ENCODE measurements around the gene MAP2K5.

Gene MAP2K5

GRCh38 chr15:67521783-67522568 lies 20.5 kb upstream of the MAP2K5 start:
- DNase-seq = no peak

- DNase-seq = no peak
Observed at GRCh38 chr15:67523330-67523729, 19.2 kb upstream of the MAP2K5 start.

- no peak for DNase-seq
Observed at GRCh38 chr15:67524235-67524634, 18.3 kb upstream of the MAP2K5 start.

GRCh38 chr15:67528513-67528912 lies 14.0 kb upstream of the MAP2K5 start:
- no peak for DNase-seq

GRCh38 chr15:67531379-67531914 lies 11.1 kb upstream of the MAP2K5 start:
- DNase-seq = no peak

GRCh38 chr15:67533873-67534272 lies 8.6 kb upstream of the MAP2K5 start:
- no peak for DNase-seq

DNA sequence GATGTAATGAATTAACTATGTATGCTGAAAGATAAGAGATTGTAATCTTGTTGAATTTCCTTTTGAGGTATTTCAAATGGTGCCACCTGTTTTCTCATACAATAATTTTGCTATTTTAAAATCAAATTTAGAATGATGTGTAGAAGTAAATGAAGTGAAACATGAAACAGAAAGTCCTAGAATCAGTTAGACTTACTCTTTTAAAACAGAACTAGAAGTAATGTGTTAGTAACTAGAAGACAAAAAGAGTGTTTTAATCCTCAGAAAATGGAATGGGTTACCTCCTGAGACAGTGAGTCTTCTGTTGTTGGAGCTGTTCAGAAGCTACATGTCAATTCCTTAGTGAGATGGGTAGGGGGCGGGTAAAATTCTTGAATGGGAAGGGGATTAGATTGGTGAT lies 8.1 kb upstream of the MAP2K5 start:
- DNase-seq = no peak

GRCh38 chr15:67537771-67538170 lies 4.7 kb upstream of the MAP2K5 start:
- no peak for DNase-seq

GRCh38 chr15:67543348-67543718 lies 830 bp downstream of the MAP2K5 start:
- no peak for DNase-seq

DNA sequence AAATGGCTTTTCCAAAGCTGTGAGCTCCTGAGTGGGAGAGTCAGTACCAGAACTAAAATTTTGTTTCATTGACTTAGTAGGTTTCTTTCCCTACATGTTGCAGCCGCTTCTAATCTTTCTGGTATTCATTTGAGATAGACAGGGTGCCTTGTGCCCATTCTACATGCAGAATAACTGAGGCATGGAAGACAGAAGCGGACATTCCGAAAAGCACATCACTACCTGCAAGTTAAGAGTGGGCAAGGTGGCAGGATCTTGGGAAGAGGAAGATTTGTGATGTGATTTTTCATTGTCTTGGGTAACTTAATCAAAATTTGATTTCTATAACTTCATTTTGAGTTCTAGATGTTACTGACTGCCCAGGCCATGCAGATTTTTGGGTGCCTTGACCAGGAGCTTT lies 2.0 kb downstream of the MAP2K5 start:
- no peak for DNase-seq

DNA sequence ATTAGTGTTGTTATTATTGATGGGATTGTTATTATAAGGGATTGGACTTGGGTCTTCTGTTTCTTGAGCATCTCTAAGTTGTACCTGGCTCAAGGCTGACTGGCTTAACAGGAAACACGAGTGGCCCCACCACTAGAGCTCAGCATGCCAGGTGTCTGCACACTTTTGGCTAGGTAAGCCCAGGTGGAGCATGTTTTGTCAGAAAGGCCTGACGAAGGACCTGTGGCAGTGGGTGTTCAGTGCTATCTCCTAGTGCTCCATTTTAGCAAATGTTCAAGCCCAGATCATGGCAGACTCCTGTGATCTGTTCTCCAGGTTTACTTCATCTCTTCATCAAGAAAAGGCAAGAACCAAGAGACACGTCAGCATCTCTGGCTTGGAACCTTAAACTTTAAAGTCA lies 3.4 kb downstream of the MAP2K5 start:
- DNase-seq = no peak

DNA sequence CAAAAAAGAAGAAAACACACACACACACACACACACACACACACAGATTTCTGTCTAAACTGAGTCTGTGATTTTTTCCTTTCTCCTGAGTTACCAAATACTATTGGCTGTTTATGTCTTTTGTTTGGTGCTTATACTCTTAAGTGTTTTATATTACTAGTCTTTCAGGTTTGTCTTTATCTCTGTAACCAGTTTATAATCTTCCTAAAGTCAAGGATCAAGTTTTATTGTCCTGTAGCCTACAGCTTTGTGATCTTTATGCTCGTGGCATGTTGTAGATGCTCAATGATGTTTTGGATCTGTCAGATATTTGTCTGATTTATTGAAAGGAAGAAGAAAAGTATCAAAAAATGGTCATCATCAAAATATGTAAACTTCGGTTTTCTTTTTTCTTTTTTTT lies 4.6 kb downstream of the MAP2K5 start:
- DNase-seq = no peak

DNA sequence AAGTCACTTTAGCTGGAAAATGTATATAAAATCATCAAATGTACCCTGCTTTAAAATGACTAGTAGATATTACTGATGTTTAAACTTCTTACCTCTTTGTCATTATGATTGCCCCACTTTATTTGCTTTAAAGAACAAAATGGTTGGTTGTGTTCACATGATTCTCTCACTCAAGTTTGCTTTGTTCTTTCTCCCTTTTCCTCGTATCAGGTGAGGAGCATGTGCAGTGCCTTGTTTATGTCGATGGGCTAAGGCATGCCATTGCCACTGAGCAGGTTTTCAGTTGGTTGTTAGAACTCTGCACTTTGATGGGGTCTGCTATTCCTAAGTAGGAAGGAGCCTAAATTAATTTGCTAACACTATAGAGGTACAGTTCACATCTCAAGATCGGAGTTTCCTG lies 5.3 kb downstream of the MAP2K5 start:
- no peak for DNase-seq

DNA sequence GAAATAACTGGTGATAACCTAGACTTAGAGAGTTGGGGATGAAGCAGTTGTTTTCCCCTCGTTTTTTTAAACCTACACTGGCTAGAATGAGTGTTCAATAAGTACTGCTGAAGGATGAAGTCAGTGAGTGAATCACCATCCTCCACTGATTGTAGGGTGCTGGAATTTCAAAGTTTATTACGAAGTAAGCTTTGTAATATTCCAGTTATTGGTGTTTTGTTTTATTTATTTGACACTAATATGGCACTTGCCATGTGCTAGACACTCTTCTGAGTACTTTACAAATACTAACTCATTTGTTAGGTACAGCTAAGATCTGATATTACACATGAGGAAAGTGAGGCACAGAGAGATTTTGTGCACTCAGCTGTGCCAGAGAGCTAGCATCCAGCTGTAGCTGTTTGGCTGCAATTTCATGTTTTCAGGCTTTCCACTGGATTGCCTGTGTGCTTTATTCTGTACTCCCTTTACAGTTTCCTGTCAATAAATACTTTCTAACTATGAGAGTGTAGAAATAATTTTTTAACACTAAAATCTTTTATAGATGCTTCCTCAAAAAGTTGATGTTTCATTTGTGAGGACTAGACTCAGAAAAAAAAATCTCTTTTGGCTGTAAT lies 5.8 kb downstream of the MAP2K5 start:
- DNase-seq = no peak

DNA sequence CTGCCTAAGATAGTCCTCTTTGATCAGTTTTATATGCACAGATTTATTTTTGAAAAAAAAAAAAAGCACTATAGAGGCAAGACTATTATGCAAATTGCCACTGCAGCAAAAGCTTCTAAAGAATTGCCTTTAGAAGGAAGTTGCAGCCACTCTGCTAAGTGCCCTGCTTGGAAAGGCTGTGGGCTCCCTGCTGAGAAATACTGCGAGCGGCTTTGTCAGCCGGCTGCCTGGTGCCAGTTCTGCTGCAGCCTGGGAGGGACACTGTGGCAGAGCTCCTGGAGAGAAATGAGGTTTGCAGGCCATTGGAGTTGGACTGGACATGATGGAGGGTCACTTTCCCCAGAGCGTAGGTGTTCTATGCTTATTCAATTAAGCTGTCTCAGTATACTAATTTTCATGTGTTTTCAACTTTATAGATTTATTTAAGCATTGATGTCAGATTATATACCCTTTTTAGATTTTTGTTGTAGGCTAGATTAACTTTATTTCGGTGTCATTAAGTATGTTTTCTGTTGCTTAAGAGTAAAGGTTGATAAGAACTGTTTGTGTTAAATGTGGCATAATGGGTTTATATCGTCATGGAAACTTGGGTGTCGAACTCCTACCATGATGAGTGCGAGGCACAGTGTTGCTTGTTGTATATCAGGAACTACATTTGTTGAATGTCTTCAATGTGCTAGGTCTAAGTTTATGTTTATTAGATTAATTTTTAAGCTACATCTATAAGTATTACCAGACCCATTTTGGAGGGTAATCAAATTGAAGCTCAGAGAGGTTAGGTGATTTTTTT lies 6.6 kb downstream of the MAP2K5 start:
- peak; percentile 65 for DNase-seq

GRCh38 chr15:67549736-67550135 lies 7.2 kb downstream of the MAP2K5 start:
- DNase-seq = no peak

- DNase-seq = no peak
Observed at GRCh38 chr15:67550522-67550921, 8.0 kb downstream of the MAP2K5 start.

- no peak for DNase-seq
Observed at GRCh38 chr15:67551207-67551743, 8.8 kb downstream of the MAP2K5 start.

DNA sequence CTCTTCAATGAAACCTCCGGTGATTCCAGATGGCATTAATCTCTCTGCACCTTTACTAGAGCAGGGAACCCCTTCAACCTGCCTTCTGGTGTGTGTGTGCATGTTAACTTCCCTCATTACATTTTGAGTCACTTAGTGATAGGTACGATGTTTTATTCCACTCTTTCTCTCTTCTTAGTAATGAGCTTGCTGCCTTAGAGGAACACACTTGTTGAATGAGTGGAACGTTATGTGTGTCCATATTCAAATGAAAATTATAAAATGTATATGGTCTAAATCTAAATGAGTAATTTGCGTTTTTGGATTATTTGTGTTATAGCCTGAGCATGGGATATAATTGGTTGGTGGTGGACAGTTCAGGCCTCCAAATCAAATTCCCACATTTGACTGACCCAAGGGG lies 12.1 kb downstream of the MAP2K5 start:
- DNase-seq = no peak

GRCh38 chr15:67556976-67557570 lies 14.6 kb downstream of the MAP2K5 start:
- no peak for DNase-seq

GRCh38 chr15:67558502-67558901 lies 16.0 kb downstream of the MAP2K5 start:
- DNase-seq = no peak

- DNase-seq = no peak
Observed at GRCh38 chr15:67559158-67559557, 16.7 kb downstream of the MAP2K5 start.

DNA sequence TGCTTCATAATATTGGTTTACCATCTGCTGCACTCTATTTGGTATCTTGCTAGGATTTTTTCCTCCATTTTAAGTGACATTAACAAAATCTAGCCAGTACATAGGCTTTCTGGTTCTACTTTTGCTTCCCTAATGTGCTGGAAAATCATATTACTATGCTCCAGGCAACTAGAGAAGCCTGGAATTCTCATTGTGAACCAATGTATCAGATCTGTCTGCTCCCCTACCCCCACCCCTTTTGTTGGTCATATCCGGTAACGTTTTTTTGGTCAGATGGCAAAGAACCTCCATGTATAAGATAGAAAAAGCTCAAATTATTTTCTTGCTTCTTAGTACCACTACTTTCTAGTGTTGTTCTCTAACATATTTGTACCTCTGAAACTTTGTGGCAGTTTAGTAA lies 17.1 kb downstream of the MAP2K5 start:
- no peak for DNase-seq
